Measurements from ENCODE around the gene PHB1.
A peak's percentile ranks its signal among the peaks of the same experiment; 100 is the strongest.
"Not testable (repeated sequence)": the region's sequence is repeated elsewhere in the genome, so short reads cannot be mapped to it uniquely, and the experiment has no call there.

PHB1 gene

DNA sequence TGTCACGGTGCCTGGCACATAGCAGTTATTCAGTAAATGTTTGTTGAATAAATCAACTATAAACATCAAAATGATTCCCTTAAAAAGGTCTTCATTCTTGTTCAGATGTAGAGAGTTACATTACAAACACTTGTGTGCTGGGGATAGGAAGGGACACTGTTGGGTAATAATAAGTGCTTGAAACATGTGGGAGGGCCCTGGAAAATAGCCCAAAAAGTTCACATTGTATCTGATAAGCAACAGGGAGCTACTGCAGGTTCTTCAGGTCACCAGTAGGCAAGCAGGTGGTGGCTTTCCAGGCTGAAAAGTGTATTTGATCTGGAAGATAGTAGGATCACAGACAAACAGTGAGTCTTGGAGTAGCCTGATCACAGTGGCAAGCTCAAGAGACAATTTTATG lies 33.6 kb downstream of the PHB1 start:
- DNase-seq (ENCODE audit: low read depth), result no peak

DNA sequence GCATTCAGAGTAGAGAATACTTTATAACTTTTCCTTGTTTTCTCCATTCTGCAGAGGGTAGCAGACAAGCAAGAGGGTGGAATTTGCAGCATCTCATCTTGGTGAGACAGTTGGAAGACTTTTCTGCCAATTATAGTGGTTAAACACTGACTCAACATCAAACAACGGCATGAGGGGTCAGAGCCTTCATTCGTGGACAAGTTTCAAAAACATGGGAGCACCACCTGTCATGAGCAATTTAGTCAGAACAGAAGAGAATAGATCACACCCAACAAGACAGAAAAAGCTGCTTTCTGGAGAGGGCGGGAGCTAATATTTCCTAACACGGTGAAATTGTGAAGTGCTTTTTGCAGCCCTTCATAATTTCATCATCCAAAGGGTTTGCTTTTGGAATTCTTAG lies 34.8 kb downstream of the PHB1 start:
- no peak for DNase-seq (ENCODE audit: low read depth)

DNA sequence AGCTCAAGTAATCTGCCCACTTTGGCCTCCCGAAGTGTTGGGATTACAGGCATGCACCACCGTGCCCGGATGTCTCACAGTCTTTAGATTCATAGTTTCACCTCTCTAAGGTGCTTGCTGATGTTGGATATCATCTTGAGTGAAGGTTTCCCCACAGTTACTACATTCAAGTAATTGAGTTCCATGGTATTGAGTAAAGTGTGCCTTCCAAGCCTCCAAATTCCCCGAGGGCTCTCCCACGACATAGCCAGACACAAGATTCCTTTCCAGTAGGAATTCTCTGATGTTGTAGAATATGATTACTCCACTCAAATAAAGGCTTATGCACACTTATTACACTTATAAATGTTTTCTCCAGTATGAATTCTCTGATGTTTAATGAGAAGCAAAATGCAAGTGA lies 36.4 kb downstream of the PHB1 start:
- DNase-seq (ENCODE audit: low read depth), result no peak

DNA sequence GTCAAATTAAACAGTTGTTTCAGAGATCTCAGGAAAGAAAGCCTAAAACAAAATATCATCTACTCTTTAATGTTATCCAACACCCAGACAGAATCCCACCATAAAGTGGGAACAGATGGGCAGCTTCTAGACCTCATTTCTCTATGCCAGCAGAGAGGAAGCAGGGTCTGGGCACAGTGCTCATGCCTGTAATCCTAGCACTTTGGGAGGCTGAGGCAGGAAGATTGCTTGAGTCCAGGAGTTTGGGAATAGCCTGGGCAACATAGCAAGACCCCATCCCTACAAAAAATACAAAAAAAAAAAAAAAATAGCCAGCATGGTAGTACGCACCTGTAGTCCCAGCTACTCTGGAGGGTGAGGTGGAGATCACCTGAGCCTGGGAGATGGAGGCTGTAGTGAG lies 39.1 kb downstream of the PHB1 start:
- no peak for DNase-seq (ENCODE audit: low read depth)

DNA sequence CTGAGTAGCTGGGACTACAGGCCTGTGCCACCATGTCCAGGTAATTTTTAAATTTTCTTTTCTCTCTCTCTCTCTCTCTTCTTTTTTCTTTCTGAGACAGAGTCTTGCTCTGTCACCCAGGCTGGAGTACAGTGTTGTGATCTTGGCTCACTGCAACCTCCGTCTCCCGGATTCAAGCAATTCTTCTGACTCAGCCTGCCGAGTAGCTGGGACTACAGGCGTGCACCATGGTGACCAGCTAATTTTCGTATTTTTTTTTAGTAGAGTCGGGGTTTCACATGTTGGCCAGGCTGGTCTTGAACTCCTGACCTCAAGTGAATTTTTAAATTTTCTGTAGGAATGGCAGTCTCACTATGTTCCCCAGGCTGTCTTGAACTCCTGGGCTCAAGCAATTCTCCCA lies 41.6 kb downstream of the PHB1 start:
- DNase-seq (ENCODE audit: low read depth), result no peak

DNA sequence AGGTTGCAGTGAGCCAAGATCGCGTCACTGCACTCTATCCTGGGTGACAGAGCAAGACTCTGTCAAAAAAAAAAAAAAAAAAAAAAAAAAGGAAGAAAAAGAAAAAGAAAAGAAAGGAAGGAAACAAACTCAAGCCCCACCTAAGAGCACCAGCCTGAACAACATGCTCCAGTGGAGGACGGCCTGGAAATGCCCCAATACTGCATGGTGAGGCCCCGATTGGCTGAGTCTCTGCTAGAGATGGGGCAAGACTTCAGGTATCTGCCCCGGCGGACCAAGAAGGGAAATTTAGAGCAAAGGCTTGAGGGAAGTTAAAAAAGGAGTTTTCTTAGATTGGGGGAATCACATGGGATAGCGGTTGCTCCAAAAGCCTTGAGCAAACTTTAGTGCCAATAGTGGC lies 42.3 kb downstream of the PHB1 start:
- no peak for DNase-seq (ENCODE audit: low read depth)

DNA sequence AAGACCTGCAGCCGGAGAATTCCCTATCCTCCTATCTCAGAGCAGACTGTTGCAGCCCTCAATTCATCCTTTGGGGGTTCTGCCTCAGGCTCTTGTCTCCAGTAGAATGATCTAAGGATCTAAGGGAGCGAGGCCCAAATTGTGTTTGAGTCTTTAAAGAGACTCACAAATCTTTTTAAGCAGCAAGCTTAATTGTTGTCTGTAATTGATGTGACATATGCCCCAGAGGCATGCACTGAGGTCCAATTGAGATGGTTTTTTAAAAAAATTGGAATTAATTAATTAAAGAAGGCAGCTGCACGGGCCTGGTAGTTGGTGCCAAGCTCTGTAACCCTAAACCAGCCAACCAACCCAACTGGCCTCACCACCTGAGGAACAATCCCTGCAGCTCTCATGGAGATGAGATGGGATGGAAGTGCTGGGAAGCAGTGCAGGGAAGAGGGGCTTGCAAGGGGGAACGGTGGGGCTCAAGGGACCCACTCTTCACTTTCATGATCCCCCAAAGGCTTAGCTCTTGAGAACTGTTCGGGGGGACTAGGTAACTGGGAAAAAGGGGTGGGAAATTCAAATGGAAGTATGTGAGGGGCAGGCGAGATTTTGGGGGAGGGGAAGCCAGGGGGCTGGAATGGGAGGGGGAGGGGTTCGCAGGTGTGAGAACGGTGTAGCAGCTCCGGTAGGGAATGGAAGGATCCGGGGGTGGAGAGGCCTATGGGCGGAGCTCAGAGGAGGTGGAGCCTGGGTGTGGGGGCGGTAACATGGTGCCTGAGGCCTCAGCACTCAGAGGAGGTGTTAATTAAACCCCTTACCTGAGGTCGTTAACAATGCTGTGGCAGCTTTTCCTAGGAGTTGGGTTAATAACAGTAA lies 43.5 kb downstream of the PHB1 start:
- no peak for DNase-seq (ENCODE audit: low read depth)

DNA sequence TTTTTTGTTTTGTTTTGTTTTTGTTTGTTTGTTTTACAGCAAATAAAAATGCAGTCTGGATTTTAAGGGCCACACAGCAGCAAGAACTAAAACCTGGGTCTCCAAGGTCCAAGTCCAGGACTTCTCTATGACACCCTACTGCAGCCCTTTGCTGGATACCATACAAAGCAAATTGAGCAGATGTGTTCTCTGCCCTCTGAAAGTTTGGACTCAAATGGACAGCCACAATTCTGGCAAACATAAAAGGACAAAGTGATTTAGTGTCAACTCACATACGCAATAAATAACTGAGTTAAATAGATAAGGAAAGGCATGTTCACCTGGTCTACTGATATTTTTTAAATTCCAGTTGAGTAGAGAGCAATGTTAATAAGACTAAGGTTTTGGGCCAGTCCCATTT lies 44.9 kb downstream of the PHB1 start:
- DNase-seq (ENCODE audit: low read depth), result no peak

DNA sequence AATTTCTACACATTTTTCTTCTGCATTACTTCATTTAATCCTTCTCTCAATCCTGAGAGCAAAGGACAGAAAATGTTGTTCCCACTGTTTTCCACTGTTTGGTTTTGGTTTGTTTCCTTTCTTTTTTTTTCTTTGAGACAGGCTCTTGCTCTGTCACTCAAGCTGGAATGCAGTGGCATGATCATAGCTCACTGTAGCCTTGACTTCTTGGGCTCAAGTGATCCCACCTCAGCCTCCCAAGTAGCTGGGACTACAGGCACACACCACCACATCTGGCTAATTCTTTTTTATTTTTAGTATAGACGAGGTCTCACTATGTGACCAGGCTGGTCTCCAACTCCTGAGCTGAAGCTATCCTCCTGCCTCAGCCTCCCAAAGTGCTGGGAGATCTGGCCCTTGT lies 45.6 kb downstream of the PHB1 start:
- DNase-seq (ENCODE audit: low read depth), result no peak

DNA sequence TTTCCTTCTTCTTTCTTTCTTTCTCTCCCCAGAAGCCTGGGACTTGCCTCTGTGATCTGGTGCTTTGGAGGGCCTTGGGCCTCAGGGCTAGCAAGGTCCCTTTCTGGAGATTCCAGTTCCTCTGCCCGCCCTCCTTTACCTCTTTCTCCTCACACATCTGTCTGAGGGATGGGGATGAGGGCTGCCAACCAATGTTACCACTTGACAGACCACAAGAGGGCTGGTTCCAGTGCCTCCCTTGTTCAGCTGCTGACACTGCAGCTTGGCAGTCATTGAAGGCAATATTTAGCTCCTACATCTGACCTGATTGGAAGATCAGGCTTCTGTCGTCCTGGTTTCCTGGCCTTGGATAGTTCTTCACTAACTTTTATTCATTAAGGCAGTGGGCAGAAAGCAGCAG lies 49.0 kb downstream of the PHB1 start:
- DNase-seq (ENCODE audit: low read depth), result no peak

DNA sequence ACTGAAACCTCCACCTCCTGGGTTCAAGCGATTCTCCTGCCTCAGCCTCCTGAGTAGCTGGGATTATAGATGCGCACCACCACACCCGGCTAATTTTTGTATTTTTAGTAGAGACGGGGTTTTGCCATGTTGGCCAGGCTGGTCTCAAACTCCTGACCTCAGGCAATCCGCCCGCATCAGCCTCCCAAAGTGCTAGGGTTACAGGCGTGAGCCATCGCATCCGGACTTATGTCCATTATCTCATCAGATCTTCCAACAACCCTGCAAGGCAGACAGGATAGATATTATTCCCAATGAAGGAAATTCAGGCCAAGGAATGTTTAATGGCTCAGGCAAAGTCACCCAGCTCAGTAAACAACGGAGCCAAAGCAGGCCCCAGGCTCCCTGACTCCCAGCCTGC lies 49.6 kb downstream of the PHB1 start:
- DNase-seq (ENCODE audit: low read depth), result not testable (repeated sequence)

DNA sequence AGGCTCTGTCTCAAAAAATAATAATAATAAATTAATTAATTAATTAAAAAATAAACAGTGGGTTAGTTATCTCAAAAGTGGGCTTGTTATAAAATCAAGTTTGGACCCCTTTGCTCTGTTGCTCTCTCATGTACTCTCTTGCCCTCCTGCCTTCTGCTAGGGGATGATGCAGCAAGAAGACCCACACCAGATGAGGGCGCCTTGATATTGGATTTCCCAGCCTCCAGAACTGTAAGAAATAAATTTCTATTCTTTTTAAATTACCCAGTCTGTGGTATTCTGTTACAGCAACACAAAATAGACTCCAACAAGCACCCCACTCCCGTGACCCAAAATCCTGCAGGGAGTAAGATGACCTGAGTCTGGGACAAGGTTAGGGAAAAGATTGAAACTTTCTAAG lies 50.6 kb downstream of the PHB1 start:
- DNase-seq (ENCODE audit: low read depth), result no peak

DNA sequence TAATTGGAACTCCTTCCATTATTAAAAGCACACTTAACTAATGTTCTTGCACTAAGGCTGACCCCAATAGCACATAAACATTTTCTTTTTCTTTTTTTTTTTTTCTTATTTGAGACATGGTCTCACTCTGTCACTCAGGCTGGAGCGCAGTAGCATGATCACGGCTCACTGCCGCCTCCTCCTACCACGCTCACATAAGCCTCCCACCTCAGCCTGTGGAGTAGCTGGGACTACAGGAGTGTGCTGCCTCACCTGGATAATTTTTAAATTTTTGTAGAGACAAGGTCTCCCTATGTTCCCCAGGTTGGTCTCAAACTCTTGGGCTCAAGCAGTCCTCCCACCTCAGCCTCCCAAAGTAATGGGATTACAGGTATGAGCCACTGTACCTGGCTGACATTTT lies 51.4 kb downstream of the PHB1 start:
- DNase-seq (ENCODE audit: low read depth), result no peak

DNA sequence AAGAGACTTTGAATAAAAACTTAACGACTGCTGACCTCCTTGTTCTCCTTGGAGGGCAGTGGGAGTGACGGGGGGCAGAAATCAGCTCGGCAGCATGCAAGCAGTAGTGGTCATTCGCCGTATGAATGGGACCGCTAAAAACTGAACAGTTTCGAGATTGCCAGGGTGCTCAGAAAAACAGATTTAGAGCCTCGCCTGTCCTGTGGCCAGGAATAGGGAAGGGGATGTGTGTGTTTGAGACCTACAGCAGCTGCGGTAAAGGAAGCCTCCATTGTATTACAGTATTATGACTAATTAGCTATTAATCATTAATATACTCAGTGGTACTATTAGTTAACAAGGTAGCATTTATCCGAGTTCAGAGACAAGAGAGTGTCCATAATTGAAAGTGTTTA lies 52.0 kb downstream of the PHB1 start:
- no peak for DNase-seq (ENCODE audit: low read depth)

DNA sequence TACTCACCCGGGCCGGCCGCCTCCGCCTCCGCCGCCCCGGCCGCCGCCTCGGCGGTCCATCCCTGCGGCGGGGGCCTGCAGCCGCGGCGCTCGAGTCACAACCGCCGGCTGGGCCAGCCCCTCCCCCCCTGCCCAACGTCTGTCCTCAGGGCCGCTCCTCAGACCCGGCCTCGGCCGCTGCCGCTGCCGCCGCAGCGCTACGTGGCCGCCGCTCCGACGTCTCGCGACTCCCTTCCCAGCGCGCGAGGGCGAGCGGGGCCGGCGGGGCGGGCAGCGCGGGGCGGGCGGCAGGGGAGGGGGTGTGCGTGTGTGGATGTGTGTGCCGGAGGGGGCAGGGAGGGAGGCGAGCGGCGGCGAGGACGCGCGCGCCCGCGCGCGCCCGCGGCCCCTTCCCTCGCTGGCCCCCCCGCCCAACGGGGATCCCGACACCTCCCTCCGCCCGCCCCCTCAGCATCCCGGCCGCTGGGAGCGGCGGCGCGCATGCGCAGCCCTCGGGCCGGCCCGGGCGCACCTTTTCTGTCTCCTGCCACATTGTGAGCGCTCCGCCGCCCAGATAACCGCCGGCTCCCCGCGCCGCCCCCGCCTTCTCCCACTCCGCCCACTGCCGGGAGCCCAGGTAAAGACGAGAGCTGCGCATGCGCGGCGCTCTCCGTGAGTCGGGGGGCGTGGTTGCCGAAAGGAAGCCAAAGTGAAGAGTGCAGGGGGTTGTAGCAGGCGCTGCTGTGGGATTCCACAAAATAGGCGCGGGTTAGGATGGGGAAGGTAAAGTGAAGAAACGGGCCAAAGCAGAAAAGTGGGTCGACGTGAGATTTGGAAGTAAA lies 52.6 kb downstream of the PHB1 start, which contains the start of gene ZNF652:
Gene ZNF652, minus strand, starts transcription at position 349 of the 821 bp plus-strand sequence. CDS start 44,525 bp downstream, outside the sequence.
- peak; percentile 77 for DNase-seq (ENCODE audit: low read depth)

DNA sequence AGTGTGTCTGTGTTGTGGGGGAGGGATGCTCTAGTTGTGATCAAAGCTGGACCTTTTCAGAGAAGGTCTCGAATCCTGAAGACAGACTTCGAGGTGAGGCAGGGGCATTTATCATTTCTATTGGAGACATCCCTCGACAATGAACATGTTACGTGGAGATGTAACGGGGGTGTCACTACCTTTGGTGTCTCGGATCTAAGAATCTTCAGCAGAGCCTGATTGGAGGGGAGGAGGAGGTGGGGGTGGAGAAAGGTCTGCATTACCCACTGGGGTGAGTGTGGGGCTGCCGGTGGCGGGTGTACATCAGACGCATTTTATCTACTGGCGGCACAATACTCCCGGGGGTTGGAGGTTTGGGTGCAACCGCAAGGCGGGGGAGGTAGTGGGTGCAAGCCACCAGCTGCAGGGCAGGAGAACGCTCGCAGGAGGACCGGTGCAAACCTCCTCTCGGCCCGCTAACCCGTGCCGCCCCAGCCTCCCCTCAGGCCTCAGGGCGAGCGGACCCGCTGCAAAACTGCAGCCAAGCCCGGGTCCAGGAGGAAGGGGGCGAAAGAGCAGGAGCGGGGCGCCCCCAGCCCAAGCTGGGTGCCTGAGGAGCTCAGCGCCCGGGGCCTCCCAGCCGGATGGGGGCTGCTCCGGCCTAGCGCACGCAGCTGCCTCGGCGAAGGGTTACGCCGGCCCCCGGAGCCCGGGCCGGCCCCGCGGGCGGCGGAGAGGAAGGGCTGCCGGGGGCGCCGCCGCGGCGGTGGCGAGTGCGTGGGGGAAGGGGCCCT lies 53.4 kb downstream of the PHB1 start:
- DNase-seq (ENCODE audit: low read depth), result peak; percentile 44

DNA sequence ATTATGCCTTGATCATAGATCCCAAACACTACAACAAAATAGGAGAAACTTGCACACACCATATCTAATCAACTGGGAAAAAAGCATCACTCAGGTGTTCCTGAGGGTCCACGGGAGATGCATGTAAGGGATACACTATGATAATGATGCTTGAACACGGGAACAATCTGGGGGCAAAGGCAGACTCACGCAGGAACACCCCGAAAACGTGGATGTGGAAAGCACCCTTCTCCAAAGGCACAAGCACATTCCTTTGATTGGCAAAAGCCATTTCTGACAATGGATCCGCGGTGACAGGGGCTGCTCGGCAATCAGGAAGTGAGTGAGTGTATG lies 53.9 kb downstream of the PHB1 start:
- DNase-seq (ENCODE audit: low read depth), result no peak

DNA sequence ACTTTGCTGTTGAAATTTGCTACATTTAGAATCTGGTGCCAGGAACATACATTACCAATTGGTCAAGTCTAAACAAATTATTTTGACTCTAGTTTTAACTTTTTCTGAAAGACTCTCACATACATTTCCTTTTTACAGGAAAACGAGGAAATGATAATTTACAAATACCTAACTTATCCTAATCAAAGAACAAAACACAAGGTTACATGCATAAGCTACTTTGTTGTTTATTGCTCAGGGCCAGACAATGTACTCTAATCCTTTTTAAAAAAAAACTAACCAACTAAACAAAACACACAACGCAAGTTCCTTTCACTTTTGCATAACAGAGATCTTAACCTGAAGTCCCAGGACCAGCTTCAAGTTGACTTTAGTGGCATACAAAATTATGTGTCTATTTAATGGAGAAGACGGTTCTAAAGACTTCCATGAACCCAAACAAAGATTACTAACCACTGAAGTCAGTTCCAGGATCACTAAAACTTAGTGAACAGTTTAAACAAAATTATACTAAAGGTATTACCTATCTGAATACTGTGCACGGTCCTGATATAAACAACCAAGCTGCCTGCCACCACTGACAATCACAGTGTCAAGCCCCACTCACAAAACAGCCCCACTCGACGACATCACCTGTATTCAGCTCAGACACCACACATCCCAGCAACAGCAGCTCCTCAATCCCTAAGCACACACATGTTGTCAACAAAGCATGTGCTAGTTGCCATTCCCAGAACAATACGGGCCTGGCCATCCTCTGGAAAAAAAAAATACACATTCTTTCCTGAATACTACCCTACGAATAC lies 54.5 kb downstream of the PHB1 start:
- no peak for DNase-seq (ENCODE audit: low read depth)

DNA sequence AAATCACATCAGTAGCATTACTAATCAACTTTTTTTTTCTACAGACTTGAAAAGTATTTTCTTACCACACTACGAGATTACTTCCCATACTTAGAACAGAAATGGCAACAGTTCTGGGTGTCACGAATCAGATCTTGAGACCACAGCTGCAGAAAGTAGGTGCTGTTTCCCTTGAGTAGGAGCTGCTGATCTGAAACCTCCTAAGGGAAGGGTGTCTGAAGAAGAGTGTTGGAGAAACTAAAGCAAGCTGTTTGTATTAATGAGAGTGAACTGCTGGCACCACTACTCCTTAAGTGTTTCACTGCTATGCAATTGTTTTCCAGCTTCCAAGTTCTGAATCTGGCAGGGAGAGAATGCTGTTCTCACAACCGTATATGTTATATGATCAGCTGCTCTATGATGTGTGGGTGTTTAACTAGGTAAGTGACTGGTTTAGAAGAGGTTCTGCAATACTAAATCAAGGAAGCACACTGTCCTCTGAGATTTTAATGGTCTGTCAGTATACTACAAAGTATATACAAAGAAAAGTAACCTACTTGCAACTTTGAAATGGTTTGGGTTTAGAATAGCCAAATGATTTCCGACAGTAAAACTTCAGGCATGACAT lies 55.9 kb downstream of the PHB1 start:
- DNase-seq (ENCODE audit: low read depth), result no peak

DNA sequence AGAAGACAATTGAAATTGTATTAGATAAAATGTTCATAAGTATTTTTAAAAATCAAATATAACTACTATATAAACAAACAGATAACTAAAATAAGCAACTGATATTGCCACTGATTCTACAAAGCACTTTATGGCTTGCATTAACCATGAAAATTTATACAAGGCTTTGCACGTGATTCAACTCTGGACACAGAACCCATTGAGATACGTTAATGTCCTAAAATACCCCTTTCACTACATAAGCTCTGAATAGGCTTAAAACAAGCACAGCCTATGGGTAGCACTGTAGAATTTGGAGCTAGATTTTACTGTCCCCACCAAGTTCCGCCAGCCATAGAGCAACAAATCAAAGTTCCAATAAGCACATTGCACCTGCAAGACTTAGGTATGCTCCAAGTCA lies 57.2 kb downstream of the PHB1 start:
- no peak for DNase-seq (ENCODE audit: low read depth)

DNA sequence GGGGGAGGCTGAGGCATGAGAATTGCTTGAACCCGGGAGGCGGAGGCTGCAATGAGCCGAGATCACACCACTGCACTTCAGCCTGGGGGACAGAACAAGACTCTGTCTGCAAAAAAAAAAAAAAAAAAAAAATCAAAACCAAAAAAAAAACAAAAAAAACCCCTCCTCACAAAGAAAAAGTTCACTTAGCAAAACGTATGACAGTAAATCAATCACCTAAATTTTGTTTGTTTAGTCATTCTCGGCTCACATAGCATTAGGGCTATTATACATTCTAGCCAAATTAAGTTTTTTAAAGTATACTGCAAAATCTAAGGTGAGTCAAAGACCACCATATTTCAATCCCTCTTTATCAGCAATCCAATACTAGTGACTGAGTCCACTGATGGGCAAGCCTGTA lies 58.4 kb downstream of the PHB1 start:
- DNase-seq (ENCODE audit: low read depth), result no peak
